NCI-H2107 treated with DMSO at 0.1 percent for 48 hours (cell line): ENCODE data around the gene TRNT1.

Source experiments
- DNase-seq: peaks from one replicate; lab custom pipeline; 2025; ENCODE audit not compliant: unreplicated experiment; lab: John Stamatoyannopoulos, UW

The TRNT1 gene

GRCh38 chr3:3110749-3111361 is 15.9 kb upstream of the TRNT1 start:
- no peak for DNase-seq

- DNase-seq = no peak
Measured at GRCh38 chr3:3113042-3113709, 13.6 kb upstream of the TRNT1 start.

DNA sequence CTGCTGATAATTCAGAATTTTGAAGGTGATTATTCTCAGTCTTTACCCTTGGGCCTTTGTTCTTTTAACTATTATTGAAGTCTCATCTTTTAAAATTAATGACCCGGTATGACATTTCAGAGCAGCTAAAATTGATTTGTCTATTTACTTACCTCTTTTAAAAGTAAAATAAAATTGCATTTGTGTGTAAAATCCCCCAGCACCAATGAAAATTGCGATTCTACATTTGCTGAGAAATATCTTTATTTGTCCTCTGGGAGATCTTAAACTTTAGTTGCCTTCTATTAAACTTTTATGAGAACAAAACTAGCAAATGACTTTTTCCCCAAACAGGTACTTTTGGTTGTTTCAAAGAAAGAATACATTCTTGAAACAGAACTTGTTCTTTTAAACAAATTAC is 9.1 kb upstream of the TRNT1 start:
- DNase-seq = no peak

DNA sequence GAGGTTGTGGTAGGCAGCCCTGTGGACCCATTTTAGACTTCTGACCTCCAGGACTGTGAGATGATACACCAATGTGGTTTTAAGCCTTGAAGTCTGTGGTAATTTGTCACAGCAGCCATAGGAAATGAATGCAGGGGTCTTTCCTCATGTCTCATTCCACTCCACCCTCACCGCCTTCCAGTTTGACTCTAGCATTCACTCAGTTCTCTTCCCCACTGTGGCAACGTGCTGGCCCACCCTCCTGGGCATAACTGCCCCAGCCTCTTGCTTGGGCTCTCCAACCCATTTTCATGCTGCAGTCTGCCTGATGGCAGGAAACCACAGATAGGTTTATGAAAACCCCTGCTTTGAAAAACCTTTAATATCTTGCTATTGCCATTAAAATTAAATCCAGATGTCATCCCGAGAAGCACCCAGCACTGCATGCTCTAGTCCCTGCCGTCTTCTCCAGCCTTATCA is 7.3 kb upstream of the TRNT1 start:
- DNase-seq = no peak

DNA sequence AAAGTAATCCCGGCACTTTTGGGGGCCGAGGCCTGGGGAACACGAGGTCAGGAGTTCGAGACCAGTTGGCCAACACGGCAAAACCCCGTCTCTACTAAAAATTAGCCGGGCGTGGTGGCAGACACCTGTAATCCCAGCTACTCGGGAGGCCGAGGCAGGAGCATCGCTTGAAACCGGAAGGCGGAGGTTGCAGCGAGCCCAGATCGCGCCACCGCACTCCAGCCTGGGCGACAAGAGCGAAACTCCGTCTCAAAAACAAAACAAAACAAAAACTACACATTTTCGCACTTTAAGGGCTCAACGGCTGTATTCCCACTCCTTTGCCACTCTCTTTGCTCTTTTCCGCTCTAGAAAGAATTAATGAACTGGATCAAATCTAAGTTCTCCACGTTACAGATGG is 763 bp upstream of the TRNT1 start:
- no peak for DNase-seq

DNA sequence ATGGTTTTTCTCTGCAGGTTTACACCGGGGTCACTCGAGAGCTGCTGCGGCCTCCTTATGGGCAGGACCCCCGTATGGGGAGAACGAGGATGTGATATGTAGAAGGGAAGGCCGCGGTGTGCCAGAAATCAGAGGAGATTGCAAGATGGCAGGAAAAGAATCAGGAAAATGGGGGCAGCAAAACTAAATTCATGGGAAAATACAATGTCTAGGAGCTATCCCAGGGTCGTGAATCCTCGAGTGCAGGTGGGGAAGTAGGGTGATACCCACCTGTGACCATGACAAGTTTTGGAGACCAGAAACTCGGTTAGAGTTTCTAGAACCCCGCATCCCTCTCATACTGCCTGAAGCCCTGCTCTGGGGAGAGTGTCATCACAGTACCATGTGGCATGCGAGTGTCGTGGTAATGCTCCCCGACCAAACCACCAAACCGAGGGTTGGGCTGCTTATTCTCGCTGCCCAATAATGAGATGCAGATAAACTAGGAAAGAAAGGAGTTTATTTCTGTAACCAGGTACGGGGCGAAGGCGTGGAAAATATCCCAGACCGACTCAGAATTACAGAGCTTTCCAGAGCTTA is 781 bp downstream of the TRNT1 start:
- no peak for DNase-seq

DNA sequence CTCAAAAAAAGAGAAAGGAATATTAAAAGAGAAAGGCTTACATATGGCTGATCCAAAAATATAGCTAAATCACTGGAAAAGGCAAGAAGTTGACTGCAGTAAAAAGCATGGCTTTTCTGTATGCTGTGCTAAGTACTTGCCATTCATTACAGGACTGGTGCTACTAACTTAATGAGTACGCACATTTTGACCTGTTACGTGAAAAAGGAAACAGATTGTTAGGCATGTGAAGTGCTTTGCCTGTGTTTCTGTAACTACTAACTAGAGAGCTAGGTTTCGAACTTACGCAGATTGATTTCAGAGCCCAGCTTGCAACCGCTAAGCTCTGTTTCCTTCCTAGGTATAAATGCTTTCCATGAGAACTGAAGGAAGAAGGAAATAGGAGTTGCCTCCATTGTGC is 2.8 kb downstream of the TRNT1 start:
- no peak for DNase-seq

DNA sequence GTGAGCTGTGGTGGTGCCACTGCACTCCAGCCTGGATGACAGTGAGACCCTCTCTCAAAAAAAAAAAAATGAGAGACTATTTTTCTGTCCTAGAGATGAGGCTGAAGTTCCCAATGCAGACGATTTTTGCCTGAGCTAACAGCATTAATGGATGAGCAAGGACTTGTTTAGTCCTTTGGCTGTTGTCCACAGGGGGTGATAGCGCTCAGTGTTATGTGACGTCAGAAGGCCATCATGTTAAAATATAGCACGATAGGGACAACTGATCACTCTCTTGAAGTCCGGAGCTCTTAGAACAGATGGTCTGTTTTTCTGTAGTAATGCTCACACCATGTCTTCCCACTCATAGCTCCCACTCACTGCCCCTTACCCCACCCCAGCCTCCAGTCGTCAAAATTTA is 6.8 kb downstream of the TRNT1 start:
- no peak for DNase-seq

GRCh38 chr3:3134750-3135448 is 8.2 kb downstream of the TRNT1 start:
- no peak for DNase-seq

DNA sequence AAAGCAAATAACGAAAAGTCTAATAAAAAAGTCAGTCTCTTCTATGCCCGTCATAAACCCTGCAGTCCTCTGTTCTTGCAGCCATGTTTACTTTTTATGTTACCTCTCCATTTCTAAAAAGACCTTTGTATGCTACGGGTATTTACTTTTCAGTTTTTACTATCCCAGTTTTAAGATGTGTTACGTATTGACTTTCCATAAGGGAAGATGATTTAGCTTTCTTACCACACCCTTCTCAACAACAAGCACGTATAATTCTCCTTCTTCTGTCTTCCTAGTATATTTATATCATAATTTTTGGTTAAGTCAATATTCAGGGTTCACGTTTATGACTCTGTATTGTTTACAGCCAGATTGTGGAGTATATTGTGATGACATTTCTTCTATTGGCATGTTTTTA is 10.8 kb downstream of the TRNT1 start:
- DNase-seq = no peak

DNA sequence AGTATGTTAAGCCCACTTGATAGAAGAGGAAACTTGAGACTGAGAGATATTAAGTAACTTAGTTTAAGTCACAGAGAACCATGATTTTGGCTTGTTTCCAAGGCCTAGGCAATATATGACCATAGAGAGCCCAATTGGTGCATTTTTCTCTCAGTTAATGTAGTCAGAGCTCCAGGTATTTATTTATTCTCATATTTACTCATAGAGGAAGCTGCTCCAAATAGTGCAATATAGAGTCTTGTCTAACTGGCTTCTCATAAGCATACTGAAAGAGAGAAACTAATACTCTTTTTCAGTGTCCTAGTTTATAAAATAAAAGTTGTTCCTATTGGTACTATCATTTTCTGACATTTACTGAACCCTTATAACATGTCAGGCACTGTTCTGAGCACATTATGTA is 15.2 kb downstream of the TRNT1 start:
- DNase-seq = no peak

DNA sequence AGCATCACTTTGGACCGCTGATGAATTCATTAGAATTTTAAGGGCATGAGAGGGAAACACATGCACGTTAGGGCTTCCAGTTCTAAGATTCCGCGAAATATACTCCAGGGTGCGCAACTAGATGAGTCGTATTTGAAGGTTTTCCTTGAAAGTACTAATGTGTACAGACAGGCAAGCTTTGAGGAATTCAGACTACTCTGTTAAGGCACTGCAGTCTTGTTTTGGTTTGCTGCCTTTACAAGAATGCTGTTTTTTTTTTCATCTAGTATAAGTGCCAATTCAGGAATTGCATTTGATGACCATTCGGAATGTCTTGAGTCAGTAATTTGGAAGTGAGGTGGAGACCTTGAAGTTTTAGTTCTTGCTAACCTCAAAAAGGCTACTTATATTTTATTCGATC is 19.1 kb downstream of the TRNT1 start:
- DNase-seq = no peak

DNA sequence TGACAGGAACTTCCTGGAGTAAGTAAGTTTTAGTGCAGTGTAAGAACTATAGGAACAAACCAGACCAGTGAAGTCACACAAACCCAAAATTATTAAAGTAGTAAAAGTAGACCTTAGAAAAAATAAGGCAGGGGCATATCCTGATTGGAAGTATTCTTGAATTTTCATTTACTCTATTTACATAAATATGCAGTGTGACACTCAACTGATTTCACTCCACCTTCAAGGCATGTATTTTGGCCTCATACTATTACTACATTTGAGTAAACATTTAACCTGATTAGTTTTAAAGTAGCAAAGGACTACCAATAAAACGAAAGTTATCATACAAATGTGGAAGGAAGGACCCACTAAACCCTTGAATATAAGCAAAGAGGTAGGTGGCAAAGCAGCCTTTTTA is 22.8 kb downstream of the TRNT1 start:
- DNase-seq = no peak

DNA sequence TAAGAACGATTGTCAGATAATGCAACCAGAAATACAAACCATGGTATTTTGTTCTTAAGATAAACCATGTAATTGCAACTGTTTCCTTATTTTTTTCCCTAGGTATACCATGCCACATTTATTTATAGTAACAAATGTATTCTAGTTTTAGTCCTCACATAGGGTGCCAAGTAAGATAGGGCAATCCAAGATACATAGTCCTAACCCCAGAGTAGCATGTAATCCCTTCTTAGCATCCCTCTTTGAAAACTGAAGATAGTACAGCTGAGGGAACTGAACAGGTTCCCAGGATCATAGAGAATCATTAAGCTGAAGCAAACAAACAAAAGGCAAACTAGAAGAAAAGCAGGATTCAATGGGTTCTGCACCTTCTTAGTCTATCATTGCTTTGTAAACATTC is 24.8 kb downstream of the TRNT1 start:
- no peak for DNase-seq

DNA sequence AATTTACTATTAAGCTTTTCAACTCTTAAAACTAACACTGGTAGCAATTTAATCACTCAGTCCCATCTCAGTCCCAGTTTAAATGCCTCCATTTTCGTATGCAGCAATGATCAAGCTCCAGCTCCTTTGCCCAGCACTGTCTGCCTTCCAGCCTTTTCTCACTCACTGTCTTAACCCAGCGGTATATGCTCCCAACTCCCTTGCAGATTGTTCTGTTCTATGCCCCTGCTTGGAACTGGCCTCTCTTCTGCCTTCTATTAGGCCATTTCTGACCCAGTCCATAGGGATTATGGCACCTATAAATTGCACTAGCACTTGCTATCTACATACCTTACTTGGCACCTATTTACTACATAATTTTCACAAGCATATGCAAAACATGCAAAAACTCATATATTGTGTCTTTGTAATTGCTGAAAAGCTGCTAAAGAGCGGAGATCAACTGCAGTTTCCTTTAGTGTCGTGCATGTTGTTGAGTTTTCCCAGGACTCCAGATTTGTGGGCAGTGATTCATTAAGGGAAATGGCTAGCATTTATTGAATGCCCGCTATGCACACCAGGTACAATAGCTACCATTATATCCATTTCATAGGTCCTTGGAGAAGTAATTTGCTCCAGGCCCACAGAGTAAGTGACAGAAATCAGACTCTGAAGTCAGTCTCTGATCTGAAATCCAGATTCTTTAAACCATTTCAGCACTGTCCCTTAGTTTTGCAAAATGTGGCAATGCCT is 28.3 kb downstream of the TRNT1 start:
- no peak for DNase-seq

- DNase-seq = no peak
Measured at GRCh38 chr3:3157484-3157883, 30.7 kb downstream of the TRNT1 start.

GRCh38 chr3:3160826-3161225 is 34.1 kb downstream of the TRNT1 start:
- DNase-seq = no peak

GRCh38 chr3:3165241-3165640 is 38.5 kb downstream of the TRNT1 start:
- no peak for DNase-seq

GRCh38 chr3:3165650-3166049 is 38.9 kb downstream of the TRNT1 start:
- no peak for DNase-seq

DNA sequence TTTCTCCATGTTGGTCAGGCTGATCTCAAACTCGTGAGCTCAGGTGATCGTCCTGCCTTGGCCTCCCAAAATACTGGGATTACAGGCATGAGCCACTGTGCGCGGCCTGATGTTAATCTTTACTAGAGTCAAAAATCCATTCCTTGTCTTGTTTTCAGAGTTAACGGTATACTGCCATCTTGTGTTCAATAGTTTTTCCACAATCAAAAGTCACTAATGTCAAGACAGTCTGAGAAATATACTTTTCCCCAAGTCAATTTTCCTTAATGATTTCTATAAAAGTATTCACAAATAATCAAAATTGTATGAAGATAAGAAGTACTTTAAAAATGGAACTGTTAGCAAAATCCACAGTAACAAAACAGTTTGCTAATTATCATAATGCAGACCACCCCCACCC is 44.3 kb downstream of the TRNT1 start:
- no peak for DNase-seq

DNA sequence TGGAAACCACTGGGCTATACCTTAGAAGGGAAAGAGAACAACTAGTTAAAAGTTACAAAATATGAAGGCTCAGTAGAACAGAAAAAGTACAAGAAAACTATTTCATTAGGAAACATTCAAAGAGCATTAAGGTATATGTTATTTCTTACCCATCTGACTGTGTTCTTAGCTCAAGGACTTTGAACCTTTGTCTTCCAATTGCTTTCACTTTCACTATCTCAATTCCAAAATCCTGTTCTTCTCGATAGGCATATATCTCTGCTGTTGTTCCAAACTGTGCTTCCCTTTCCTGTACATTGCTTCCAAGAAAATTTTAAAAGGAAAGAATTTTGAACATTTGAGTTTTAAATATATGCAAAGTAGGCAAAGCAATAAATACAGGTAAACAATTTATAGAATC is 45.9 kb downstream of the TRNT1 start:
- no peak for DNase-seq
